Kidney (tissue), 14 donors: ENCODE measurements around the gene TTC28. TPM values are rescaled to one million over a fixed set of nuclear protein-coding genes. Genes with fewer than 3 reads are reported as not detected.

Source experiments
- DNase-seq, 5 donors: peaks; one replicate each; pipeline ENCODE4 v3.0.0-alpha.2; 2013 to 2020
- FAIRE-seq: peaks from 2 replicates; lab custom pipeline; 2012; peaks lifted over from hg19 to GRCh38; lab: Jason Lieb, UNC
- H3K27ac ChIP-seq, 2 donors: one replicate each; pipeline ENCODE4 v1.7.0; 2013; ENCODE audit warnings: low read depth in 2 of 2, low read length in 2 of 2, inconsistent platforms in 1 of 2
- H3K27me3 ChIP-seq: one replicate; pipeline ENCODE4 v1.7.1; 2013; ENCODE audit warnings: low read length, inconsistent platforms; ENCODE audit not compliant: control insufficient read depth, insufficient read depth
- H3K36me3 ChIP-seq, 3 donors: one replicate each; pipeline versions ENCODE4 v1.7.0 to v1.7.1; 2013; ENCODE audit warnings: low read length in 3 of 3, control low read depth in 1 of 3, inconsistent platforms in 1 of 3; ENCODE audit not compliant: insufficient read depth in 3 of 3, control insufficient read depth in 2 of 3
- H3K4me1 ChIP-seq, 3 donors: one replicate each; pipeline versions ENCODE4 v1.7.0 to v1.7.1; 2013; ENCODE audit warnings: low read length in 3 of 3, inconsistent platforms in 1 of 3, low read depth in 1 of 3; ENCODE audit not compliant: control insufficient read depth in 2 of 3, insufficient read depth in 2 of 3
- H3K4me3 ChIP-seq, 3 donors: one replicate each; pipeline versions ENCODE4 v1.7.0 to v1.8.1; 2013; ENCODE audit warnings: low read length in 3 of 3, control low read depth in 1 of 3, inconsistent platforms in 1 of 3
- H3K9ac ChIP-seq, 3 donors: one replicate each; pipeline versions ENCODE4 v1.7.0 to v1.7.1; 2013; ENCODE audit warnings: low read length in 3 of 3, control low read depth in 1 of 3, inconsistent platforms in 1 of 3
- H3K9me3 ChIP-seq, 3 donors: one replicate each; pipeline versions ENCODE4 v1.7.0 to v1.7.1; 2013; ENCODE audit warnings: low read length in 3 of 3, control low read depth in 1 of 3, inconsistent platforms in 1 of 3; ENCODE audit not compliant: control insufficient read depth in 2 of 3, insufficient read depth in 1 of 3
- intact Hi-C: fragments of 100-400 bp; cut with DNase I; formaldehyde crosslinking; loops from one replicate; pipeline ENCODE4 v1.11.1; 2022
- polyA plus RNA-seq: library from polyadenylated mRNA; stranded (reverse); fragments of 350-450 nt; fragmentation: Illumina TruSeq; extraction: RNeasy Lipid Tissue Mini Kit (QIAGEN cat#74804); gene quantifications from one replicate; pipeline ENCODE4 v1.2.3, GENCODE V29; 2014; ENCODE audit warnings: low read depth, low replicate concordance; ENCODE audit not compliant: insufficient read depth
- total RNA-seq: library from RNA; stranded (reverse); fragmentation: NEBNext Ultra II Directional; extraction: Animal tissue kit (Norgen Biotek cat#: 25700); gene quantifications from one replicate; pipeline ENCODE4 v1.2.1, GENCODE V29; 2021
- TF ChIP-seq, protein P1 (sequence below): IDR thresholded peaks from 3 replicates; pipeline ENCODE4 v1.5.1; 2012; ENCODE audit warnings: mild to moderate bottlenecking, moderate library complexity, borderline replicate concordance; ENCODE audit not compliant: insufficient read depth; ENCODE audit errors: extremely low read depth
- donor health status: control.
- donor health status: control.
- donor health status: control.
- donor health status: control.
- donor health status: control.
- donor health status: DM: yes; HTN: yes; CAD: no.
- donor health status: Normal renal cell carcinoma (clear cell type).

The TTC28 gene
- total and polyA plus RNA-seq, 2 donors from 2014 or later, result 3.5 to 40.2 TPM

DNA sequence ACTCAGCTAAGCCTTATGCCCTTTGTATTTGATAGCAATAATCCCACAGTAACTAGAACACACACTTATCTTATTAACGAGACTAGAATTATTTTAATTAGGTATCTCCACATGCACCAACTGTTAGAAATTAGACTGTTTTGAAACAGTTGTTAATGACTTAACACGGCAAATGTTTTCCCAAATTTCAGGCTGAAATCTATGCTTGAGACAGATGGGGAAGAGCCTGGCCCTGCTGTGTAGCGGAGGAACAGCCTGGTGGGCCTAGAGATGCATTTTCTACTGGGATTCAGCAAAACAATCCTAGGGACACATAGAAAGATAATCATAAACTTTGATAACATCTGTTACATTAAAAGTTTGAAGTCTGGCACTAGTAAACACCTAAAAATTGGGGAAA is 273.4 kb downstream of the TTC28 start:
- FAIRE-seq, result no peak
- TF ChIP-seq, protein P1, sequence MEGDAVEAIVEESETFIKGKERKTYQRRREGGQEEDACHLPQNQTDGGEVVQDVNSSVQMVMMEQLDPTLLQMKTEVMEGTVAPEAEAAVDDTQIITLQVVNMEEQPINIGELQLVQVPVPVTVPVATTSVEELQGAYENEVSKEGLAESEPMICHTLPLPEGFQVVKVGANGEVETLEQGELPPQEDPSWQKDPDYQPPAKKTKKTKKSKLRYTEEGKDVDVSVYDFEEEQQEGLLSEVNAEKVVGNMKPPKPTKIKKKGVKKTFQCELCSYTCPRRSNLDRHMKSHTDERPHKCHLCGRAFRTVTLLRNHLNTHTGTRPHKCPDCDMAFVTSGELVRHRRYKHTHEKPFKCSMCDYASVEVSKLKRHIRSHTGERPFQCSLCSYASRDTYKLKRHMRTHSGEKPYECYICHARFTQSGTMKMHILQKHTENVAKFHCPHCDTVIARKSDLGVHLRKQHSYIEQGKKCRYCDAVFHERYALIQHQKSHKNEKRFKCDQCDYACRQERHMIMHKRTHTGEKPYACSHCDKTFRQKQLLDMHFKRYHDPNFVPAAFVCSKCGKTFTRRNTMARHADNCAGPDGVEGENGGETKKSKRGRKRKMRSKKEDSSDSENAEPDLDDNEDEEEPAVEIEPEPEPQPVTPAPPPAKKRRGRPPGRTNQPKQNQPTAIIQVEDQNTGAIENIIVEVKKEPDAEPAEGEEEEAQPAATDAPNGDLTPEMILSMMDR, result no peak
- intact Hi-C loops, result no loop called here

DNA sequence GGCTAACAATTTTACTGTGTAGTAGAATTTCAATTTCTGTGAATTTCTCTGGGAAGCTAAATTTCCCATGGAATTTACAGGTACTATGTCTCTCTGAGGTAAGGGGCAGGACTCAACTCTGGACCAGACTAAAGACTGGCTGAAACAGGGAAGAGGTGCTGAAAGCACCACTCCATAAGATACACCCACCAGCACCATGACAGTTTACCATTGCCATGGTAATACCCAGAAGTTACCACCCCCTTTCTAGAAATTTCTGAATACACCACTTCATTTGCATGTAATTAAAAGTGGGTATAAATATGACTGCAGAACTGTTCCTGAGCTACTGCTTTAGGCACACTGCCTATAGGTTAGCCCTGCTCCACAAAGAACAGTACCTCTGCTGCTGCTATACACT is 274.1 kb downstream of the TTC28 start:
- DNase-seq (no peak), FAIRE-seq (no peak)
- Histone ChIP-seq H3K9me3 (no peaks in the 10 kb centered on the region), H3K9ac (no peak overlapping the region), H3K36me3 (no peaks in the 10 kb centered on the region), H3K4me1 (no peaks in the 10 kb centered on the region), H3K4me3 (no peak overlapping the region), H3K27me3 (no peaks in the 10 kb centered on the region), H3K27ac (no peak overlapping the region)
- TF ChIP-seq, protein P1, result no peak
- intact Hi-C loops, result no loop called here

More for the DNA sequence above, 273.4 kb downstream of the TTC28 start:
- no peaks in the 10 kb centered on the region for H3K4me1 ChIP-seq
- no peak overlapping the region for H3K9ac ChIP-seq
- no peaks in the 10 kb centered on the region for H3K27me3 ChIP-seq
- H3K27ac ChIP-seq, result no peak overlapping the region
- H3K36me3 ChIP-seq, result no peaks in the 10 kb centered on the region
- DNase-seq, result no peak
- H3K4me3 ChIP-seq, result no peak overlapping the region
- no peaks in the 10 kb centered on the region for H3K9me3 ChIP-seq

DNA sequence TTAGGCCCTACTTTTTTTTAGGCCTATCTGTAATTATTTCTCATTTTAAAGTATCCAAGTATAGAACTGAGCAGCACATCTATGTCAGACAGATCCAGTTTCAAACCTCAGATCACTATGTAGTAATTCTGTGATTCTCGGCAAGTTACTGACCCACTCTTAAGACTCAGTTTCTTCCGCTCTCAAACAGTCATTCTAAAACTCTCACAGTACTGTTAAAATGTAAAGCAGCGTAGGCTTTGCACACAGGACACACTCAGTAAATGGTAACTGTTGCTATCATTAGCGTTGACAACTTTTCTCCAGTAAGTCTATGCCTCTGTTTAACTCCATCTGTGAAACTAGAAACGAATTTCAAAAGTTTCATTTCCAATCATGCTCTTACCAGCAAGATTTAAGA is 277.1 kb downstream of the TTC28 start:
- intact Hi-C loops, result no loop called here
- H3K9me3 ChIP-seq, result no peaks in the 10 kb centered on the region
- H3K4me3 ChIP-seq, result no peak overlapping the region
- H3K36me3 ChIP-seq, result no peaks in the 10 kb centered on the region
- H3K27me3 ChIP-seq, result no peaks in the 10 kb centered on the region
- FAIRE-seq (no peak), DNase-seq (no peak)
- TF ChIP-seq, protein P1, result no peak
- H3K27ac ChIP-seq, result no peak overlapping the region
- no peaks in the 10 kb centered on the region for H3K4me1 ChIP-seq
- no peak overlapping the region for H3K9ac ChIP-seq

DNA sequence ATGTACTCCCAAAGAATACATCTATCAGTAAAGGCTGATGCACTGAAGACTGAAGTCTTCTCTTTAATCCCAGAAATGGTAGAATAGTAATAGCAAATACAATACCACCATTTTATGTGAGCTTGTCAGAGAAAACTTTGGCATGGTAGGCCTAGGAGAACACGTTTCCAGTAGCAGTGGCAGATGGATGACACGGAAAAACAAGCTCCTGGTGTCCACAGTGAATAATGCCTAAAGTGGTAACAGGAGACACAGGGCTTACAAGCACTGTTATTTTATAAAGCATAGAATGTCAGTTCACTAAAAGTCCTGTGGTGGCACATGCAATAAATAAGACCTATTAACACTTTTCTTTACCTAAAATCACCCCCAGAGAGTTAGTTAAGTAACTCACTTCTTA is 277.6 kb downstream of the TTC28 start:
- no peaks in the 10 kb centered on the region for H3K4me1 ChIP-seq
- intact Hi-C loops, result no loop called here
- no peaks in the 10 kb centered on the region for H3K27me3 ChIP-seq
- DNase-seq, result peak in 3 of 5 donors; percentile 43 to 82 (median 76)
- TF ChIP-seq, protein P1, result no peak
- H3K9ac ChIP-seq, result no peak overlapping the region
- no peak overlapping the region for H3K4me3 ChIP-seq
- no peaks in the 10 kb centered on the region for H3K9me3 ChIP-seq
- no peak for FAIRE-seq
- no peaks in the 10 kb centered on the region for H3K36me3 ChIP-seq
- no peak overlapping the region for H3K27ac ChIP-seq
